Muscle of leg (tissue), 11 donors: ENCODE measurements around the gene KRTAP5-11. TPM values are rescaled to one million over a fixed set of nuclear protein-coding genes. Genes with fewer than 3 reads are reported as not detected.
"Not testable (repeated sequence)": the region's sequence is repeated elsewhere in the genome, so short reads cannot be mapped to it uniquely, and the experiment has no call there.

Experiments used
- DNase-seq: peaks from one replicate; pipeline ENCODE4 v3.0.0; 2013
- H3K27ac ChIP-seq: one replicate; pipeline ENCODE4 v1.5.1; 2013; ENCODE audit warnings: mild to moderate bottlenecking, low read length, control low read depth
- H3K27me3 ChIP-seq: one replicate; pipeline ENCODE4 v1.6.1; 2013; ENCODE audit warnings: low read length; ENCODE audit not compliant: control insufficient read depth, insufficient read depth
- H3K36me3 ChIP-seq: one replicate; pipeline ENCODE4 v1.6.1; 2013; ENCODE audit warnings: low read length; ENCODE audit not compliant: control insufficient read depth, insufficient read depth
- H3K4me1 ChIP-seq: one replicate; pipeline ENCODE4 v1.6.1; 2013; ENCODE audit warnings: low read length; ENCODE audit not compliant: control insufficient read depth, insufficient read depth
- H3K4me3 ChIP-seq: one replicate; pipeline ENCODE4 v1.5.1; 2013; ENCODE audit warnings: low read length, control low read depth
- H3K9me3 ChIP-seq: replicated peaks from 2 replicates; pipeline ENCODE4 v1.6.1; 2013; ENCODE audit warnings: low read depth, low read length; ENCODE audit not compliant: control insufficient read depth
- WGBS: methylation state at CpG from one replicate; pipeline ENCODE4 v1.1.5; 2013; ENCODE audit warnings: missing lambda C conversion rate; ENCODE audit not compliant: insufficient coverage; 5-methylcytosine and 5-hydroxymethylcytosine counted together
- polyA plus RNA-seq, 8 donors: library from polyadenylated mRNA; unstranded; fragments of 120-200 nt; gene quantifications; one replicate each; pipeline versions ENCODE4 v1.2.1 to v1.2.3, GENCODE V29; 2013; ENCODE audit warnings: inconsistent platforms in 1 of 8, low replicate concordance in 1 of 8; ENCODE audit not compliant: insufficient read length in 8 of 8, insufficient read depth in 1 of 8
- total RNA-seq: library from RNA; stranded (reverse); fragments of 120-200 nt; gene quantifications from one replicate; pipeline ENCODE4 v1.2.4, GENCODE V29; 2013

Gene KRTAP5-11
- total and polyA plus RNA-seq, 9 donors: 0.33 TPM; not detected in 8

DNA sequence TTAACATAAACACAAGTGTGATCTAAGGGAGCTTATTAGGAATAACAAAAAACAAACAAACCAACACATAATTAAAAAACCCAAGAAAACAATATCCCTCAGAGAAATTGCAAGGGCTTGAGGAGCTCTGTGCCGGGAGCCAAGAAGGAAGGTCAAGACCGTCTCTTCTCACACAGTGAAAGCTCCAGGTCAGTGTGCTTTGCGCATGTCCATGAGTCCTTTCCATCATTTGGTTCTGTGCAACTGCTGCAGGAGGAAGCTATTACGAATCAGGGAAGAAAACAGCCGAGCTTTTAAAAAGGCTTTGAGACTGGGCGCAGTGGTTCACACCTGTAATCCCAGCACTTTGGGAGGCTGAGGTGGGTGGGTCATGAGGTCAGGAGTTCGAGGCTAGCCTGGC lies 40.3 kb downstream of the KRTAP5-11 start:
- peaks cover 4% of the 10 kb centered on the region for H3K27me3 ChIP-seq
- no peaks in the 10 kb centered on the region for H3K4me1 ChIP-seq
- no peak for DNase-seq
- no peak overlapping the region for H3K4me3 ChIP-seq
- peaks cover 4% of the 10 kb centered on the region for H3K9me3 ChIP-seq
- 83% methylated on average over 2 of the region's 7 CpGs for WGBS
- no peaks in the 10 kb centered on the region for H3K36me3 ChIP-seq
- H3K27ac ChIP-seq: no peak overlapping the region

DNA sequence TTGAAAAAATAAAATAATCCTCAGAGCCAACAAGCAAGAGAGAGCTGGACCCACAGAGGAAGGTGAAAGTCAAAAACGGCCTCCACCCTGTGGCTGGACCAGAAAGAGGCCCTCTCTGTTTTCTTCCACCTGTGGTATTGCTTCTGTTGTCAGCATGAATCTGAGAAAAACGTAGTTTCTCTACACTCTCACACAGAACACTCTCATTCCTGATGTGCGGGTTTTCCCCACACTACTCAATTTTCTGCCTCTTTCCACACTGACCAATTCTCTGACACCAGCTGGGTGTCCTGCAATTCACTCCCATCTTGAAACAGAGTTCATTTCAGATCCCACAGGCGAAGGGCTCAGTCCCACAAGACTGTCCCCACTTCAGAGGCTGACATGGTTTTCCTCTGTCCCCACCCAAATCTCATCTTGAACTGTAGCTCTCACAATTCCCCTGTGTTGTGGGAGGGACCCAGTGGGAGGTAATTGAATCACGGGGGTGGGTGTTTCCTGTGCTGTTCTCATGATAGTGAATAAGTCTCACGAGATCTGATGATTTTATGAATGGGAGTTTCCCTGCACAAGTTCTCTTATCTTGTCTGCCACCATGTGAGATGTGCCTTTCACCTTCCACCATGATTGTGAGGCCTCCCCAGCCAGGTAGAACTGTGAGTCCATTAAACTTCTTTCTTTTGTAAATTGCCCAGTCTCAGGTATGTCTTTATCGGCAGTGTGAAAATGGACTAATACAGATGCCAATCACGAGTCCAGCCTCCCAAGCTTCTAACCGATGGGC lies 42.0 kb downstream of the KRTAP5-11 start:
- DNase-seq, H3K36me3 ChIP-seq, H3K27me3 ChIP-seq, H3K4me3 ChIP-seq, H3K9me3 ChIP-seq, H3K27ac ChIP-seq, H3K4me1 ChIP-seq: not testable (repeated sequence)
- 90% methylated on average over 6 of the region's 9 CpGs for WGBS

DNA sequence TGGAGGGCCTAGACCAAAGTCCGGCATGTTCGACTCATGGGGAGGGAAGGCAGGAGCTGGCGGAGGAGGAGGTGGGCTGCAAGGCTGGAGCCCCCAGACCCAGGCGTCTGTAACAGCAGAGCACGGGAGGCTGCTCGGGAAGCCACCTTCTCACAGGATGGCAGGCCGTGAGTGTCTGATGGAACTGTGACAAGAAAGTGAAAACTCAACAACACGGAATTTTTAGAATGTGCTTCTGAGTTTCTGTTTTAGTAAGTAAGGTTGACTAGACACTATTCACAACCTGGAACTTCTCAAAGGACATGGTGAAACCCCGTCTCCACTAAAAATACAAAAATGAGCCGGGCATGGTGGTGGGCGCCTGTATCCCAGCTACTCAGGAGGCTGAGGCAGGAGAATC lies 42.7 kb downstream of the KRTAP5-11 start:
- H3K9me3 ChIP-seq, H3K36me3 ChIP-seq, H3K4me1 ChIP-seq, H3K4me3 ChIP-seq, H3K27me3 ChIP-seq, H3K27ac ChIP-seq, DNase-seq: not testable (repeated sequence)
- WGBS: 95% methylated on average over 8 of the region's 11 CpGs

DNA sequence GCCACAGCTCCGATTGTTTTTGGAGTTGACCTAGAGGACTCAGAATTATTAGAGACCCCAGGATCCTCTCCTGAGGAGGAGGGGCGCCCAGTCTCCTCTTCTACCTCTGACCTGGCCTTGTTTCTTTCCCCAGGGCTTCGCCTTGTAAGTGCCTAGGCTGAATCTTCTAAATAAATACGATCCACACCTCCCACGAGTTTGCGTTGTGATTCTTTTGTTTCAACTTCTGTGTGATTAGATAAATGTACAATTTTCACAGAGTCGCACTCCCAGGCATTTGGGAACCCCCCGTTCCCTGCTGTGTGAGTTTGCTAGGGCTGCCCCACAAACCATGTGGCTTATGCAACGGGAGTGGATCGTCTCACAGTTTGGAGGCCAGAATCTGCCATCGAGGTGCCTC lies 43.7 kb downstream of the KRTAP5-11 start:
- no peak overlapping the region for H3K4me3 ChIP-seq
- no peaks in the 10 kb centered on the region for H3K36me3 ChIP-seq
- no peaks in the 10 kb centered on the region for H3K27me3 ChIP-seq
- H3K9me3 ChIP-seq: no peaks in the 10 kb centered on the region
- no peak for DNase-seq
- 83% methylated on average over 6 of the region's 11 CpGs for WGBS
- H3K27ac ChIP-seq: no peak overlapping the region
- no peaks in the 10 kb centered on the region for H3K4me1 ChIP-seq

DNA sequence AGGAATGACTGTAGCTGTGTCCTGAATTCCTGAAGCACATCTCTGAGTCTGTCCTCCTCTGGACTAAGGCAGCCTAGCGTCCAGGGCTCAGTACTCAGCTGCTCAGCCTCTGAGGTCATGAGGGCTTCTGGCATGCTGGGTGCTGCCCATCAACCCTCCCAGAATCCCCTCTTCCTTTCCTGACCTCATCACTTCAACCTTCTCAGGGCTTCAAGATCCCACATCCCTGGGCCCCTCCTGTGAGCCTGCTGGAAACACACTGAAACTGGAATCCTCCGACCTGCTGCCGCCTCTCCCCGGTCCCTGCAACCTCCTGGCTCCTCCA lies 44.0 kb downstream of the KRTAP5-11 start:
- Histone ChIP-seq H3K27ac (no peak overlapping the region), H3K4me1 (no peaks in the 10 kb centered on the region), H3K36me3 (no peaks in the 10 kb centered on the region), H3K27me3 (no peaks in the 10 kb centered on the region), H3K9me3 (no peaks in the 10 kb centered on the region), H3K4me3 (no peak overlapping the region)
- no peak for DNase-seq
- 40% methylated on average over 3 of the region's 4 CpGs for WGBS

- no CpG with 5 or more reads among the region's 4 CpGs for WGBS
- not testable (repeated sequence) for H3K4me1 ChIP-seq
Observed at GRCh38 chr11:71537977-71538665, 44.6 kb downstream of the KRTAP5-11 start, which contains the start of gene KRTAP5-8. Gene KRTAP5-8, plus strand, starts transcription at chr11:71538025. Its CDS starts 31 bp downstream, at chr11:71538056.

GRCh38 chr11:71537537-71537936 lies 45.1 kb downstream of the KRTAP5-11 start:
- no peaks in the 10 kb centered on the region for H3K36me3 ChIP-seq
- no peak overlapping the region for H3K4me3 ChIP-seq
- H3K27ac ChIP-seq: no peak overlapping the region
- H3K9me3 ChIP-seq: no peaks in the 10 kb centered on the region
- H3K27me3 ChIP-seq: no peaks in the 10 kb centered on the region
- DNase-seq: no peak
- WGBS: 86% methylated on average over 5 of the region's 9 CpGs
- H3K4me1 ChIP-seq: no peaks in the 10 kb centered on the region

More at GRCh38 chr11:71537977-71538665, 44.6 kb downstream of the KRTAP5-11 start, which contains the start of gene KRTAP5-8:
- not testable (repeated sequence) for DNase-seq, H3K4me3 ChIP-seq, H3K27ac ChIP-seq, H3K9me3 ChIP-seq, H3K36me3 ChIP-seq, H3K27me3 ChIP-seq

DNA sequence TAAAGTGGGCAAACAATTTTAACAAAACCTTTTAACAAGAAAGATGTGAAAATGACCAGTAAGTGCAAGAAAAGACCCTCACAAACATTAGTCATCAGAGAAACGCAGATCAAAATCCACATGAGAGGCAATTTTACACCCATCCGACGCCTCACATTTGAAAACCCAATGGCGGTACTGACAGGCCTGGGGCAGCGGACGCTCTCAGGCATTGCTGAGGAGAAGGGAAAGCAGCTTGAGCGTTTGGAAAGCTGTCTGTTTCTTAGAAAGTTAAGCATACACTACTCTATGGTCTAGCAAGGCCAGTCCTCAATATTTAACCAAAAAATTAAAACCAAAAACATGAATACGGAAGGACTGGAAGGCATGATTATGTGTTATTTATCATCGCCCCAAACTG lies 46.9 kb downstream of the KRTAP5-11 start:
- WGBS: 94% methylated on average over 3 of the region's 9 CpGs
- H3K27ac ChIP-seq: no peak overlapping the region
- no peak for DNase-seq
- H3K27me3 ChIP-seq: no peaks in the 10 kb centered on the region
- H3K9me3 ChIP-seq: no peaks in the 10 kb centered on the region
- H3K4me3 ChIP-seq: no peak overlapping the region
- H3K36me3 ChIP-seq: no peaks in the 10 kb centered on the region
- H3K4me1 ChIP-seq: no peaks in the 10 kb centered on the region

- H3K4me3 ChIP-seq, DNase-seq: not testable (repeated sequence)
- WGBS: 59% methylated on average over 6 of the region's 17 CpGs
Observed at GRCh38 chr11:71534711-71535608, 47.7 kb downstream of the KRTAP5-11 start.

More at GRCh38 chr11:71534711-71535608, 47.7 kb downstream of the KRTAP5-11 start:
- not testable (repeated sequence) for H3K9me3 ChIP-seq, H3K4me1 ChIP-seq, H3K27me3 ChIP-seq, H3K36me3 ChIP-seq, H3K27ac ChIP-seq
